Measurements from ENCODE around the gene TMEM119. TPM values are rescaled to one million over a fixed set of nuclear protein-coding genes. Genes with fewer than 3 reads are reported as not detected.

Gene TMEM119
- total and polyA plus RNA-seq, 9 of the 15 experiments (the other 6 are each of a cell fraction or from before 2014, with no cell fraction given), result 0.18 TPM; not detected in 8

DNA sequence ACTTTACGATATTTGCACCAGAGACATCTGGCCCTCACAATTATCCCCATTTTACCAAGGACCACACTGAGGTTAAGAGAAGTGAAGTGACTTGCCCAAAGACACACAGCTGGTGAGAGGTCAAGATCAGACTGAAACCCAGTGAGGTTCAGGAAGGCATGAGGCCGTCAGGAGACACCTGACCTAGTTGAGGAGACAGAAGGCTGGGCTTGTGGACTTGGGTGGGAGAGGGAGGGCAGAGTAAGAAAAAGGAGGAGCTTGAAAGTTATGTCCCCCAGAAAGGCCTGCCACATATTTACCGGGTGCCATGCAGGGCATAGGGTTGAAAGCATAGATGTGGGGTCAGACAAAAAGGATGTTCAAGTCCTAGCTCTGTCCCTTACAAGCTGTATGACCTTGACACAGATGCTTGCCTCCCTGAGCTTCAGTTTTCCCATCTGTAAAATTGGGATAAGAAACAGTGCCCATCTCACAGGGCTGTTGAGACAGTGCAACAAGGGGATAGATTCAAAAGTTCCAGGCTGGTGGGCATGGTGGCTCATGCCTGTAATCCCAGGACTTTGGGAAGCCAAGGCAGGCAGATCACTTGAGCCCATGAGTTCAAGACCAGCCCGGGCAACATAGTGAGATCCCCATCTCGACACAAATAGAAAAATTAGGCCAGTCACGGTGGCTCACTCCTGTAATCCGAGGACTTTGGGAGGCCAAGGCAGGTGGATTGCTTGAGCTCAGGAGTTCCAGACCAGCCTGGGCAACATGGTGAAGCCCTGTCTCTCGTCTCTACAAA, 29.4 kb upstream of the TMEM119 start (continued):
- TF ChIP-seq, protein P1, sequence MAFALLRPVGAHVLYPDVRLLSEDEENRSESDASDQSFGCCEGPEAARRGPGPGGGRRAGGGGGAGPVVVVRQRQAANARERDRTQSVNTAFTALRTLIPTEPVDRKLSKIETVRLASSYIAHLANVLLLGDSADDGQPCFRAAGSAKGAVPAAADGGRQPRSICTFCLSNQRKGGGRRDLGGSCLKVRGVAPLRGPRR (CRISPR knock-in tag; IDR thresholded peaks at IDR 0.05), result no peak
- TF ChIP-seq, protein P2, sequence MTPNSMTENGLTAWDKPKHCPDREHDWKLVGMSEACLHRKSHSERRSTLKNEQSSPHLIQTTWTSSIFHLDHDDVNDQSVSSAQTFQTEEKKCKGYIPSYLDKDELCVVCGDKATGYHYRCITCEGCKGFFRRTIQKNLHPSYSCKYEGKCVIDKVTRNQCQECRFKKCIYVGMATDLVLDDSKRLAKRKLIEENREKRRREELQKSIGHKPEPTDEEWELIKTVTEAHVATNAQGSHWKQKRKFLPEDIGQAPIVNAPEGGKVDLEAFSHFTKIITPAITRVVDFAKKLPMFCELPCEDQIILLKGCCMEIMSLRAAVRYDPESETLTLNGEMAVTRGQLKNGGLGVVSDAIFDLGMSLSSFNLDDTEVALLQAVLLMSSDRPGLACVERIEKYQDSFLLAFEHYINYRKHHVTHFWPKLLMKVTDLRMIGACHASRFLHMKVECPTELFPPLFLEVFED (CRISPR knock-in tag; conservative IDR thresholded peaks at IDR 0.05), result no peak
- TF ChIP-seq ZBTB2 (IDR thresholded peaks at IDR 0.05), result no peak
- TF ChIP-seq YY1 (IDR thresholded peaks at IDR 0.05; ENCODE audit: borderline replicate concordance in 1 of 3, control insufficient read depth in 1 of 3, extremely low read depth in 1 of 3, insufficient read depth in 3 of 3, insufficient read length in 1 of 3, insufficient replicate concordance in 2 of 3, low read depth in 1 of 3, low read length in 2 of 3), result no peak
- no peak for TF ChIP-seq NONO (IDR thresholded peaks at IDR 0.05; ENCODE audit: low read depth in 2 of 2, low read length in 1 of 2)
- TF ChIP-seq, protein P3, sequence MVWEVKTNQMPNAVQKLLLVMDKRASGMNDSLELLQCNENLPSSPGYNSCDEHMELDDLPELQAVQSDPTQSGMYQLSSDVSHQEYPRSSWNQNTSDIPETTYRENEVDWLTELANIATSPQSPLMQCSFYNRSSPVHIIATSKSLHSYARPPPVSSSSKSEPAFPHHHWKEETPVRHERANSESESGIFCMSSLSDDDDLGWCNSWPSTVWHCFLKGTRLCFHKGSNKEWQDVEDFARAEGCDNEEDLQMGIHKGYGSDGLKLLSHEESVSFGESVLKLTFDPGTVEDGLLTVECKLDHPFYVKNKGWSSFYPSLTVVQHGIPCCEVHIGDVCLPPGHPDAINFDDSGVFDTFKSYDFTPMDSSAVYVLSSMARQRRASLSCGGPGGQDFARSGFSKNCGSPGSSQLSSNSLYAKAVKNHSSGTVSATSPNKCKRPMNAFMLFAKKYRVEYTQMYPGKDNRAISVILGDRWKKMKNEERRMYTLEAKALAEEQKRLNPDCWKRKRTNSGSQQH (CRISPR knock-in tag; IDR thresholded peaks at IDR 0.05), result no peak
- TF ChIP-seq ZFP36 (IDR thresholded peaks at IDR 0.05; ENCODE audit: low read depth, low read length, partially characterized antibody), result peak; percentile 41
- no peak for TF ChIP-seq FOXA3 (CRISPR knock-in tag; conservative IDR thresholded peaks at IDR 0.05 in 1 of 2, IDR thresholded peaks at IDR 0.05 in 1 of 2)
- TF ChIP-seq, protein P4, sequence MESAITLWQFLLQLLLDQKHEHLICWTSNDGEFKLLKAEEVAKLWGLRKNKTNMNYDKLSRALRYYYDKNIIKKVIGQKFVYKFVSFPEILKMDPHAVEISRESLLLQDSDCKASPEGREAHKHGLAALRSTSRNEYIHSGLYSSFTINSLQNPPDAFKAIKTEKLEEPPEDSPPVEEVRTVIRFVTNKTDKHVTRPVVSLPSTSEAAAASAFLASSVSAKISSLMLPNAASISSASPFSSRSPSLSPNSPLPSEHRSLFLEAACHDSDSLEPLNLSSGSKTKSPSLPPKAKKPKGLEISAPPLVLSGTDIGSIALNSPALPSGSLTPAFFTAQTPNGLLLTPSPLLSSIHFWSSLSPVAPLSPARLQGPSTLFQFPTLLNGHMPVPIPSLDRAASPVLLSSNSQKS (CRISPR knock-in tag; IDR thresholded peaks at IDR 0.05), result no peak
- TF ChIP-seq CEBPZ (IDR thresholded peaks at IDR 0.05; ENCODE audit: borderline replicate concordance, low read depth, low read length), result no peak
- TF ChIP-seq KDM1A (IDR thresholded peaks at IDR 0.05), result peak; percentile 5 to 54; a peak in 1 of 4 replicates
- TF ChIP-seq FOXA1 (IDR thresholded peaks at IDR 0.05; ENCODE audit: borderline replicate concordance), result no peak
- no peak for TF ChIP-seq ETS2 (tag; IDR thresholded peaks at IDR 0.05; ENCODE audit: borderline replicate concordance, poor library complexity, severe bottlenecking)
- TF ChIP-seq DMBX1 (CRISPR knock-in tag; IDR thresholded peaks at IDR 0.05; ENCODE audit: borderline replicate concordance), result no peak
- no peak for TF ChIP-seq HLTF (IDR thresholded peaks at IDR 0.05)
- TF ChIP-seq ZNF316 (IDR thresholded peaks at IDR 0.05), result no peak
